Common myeloid progenitor, CD34-positive (primary cell): ENCODE measurements around the gene MKRN1.
A peak's percentile ranks its signal among the peaks of the same experiment; 100 is the strongest.
"Not testable (repeated sequence)": the region's sequence is repeated elsewhere in the genome, so short reads cannot be mapped to it uniquely, and the experiment has no call there.

Source experiments
- CTCF ChIA-PET: fragments of 350-600 bp; sonication (Branson Sonifier 250); formaldehyde crosslinking; loops from one replicate; lab custom pipeline; 2021; ENCODE audit warnings: antibody characterized with exemption; lab: Charles Lee
- POLR2A ChIA-PET: fragments of 350-600 bp; sonication (Branson Sonifier 250); formaldehyde crosslinking; loops from one replicate; lab custom pipeline; 2021; ENCODE audit warnings: antibody characterized with exemption; lab: Charles Lee
- DNase-seq, 3 donors: peaks; one replicate each; pipeline versions ENCODE4 v3.0.0 to v3.0.0-alpha.2; 2013
- H3K27ac ChIP-seq, 2 experiments: 1 replicate in 1 of 2; 2 replicates in 1 of 2; pipeline ENCODE4 v1.7.0; 2013; ENCODE audit warnings: inconsistent platforms in 2 of 2, low read length in 2 of 2, mild to moderate bottlenecking in 2 of 2, low read depth in 1 of 2, moderate library complexity in 1 of 2; ENCODE audit not compliant: severe bottlenecking in 2 of 2, insufficient read depth in 1 of 2, poor library complexity in 1 of 2
- H3K27me3 ChIP-seq, 5 experiments: replicated peaks in 2 of 5; 1 replicate in 3 of 5; 2 replicates in 2 of 5; pipeline versions ENCODE4 v1.6.1 to v1.7.0; 2013; ENCODE audit warnings: low read length in 4 of 5, mild to moderate bottlenecking in 2 of 5, moderate library complexity in 2 of 5, inconsistent platforms in 1 of 5; ENCODE audit not compliant: insufficient read depth in 5 of 5, control insufficient read depth in 4 of 5
- H3K36me3 ChIP-seq, 4 experiments: 1 replicate in 2 of 4; 2 replicates in 2 of 4; pipeline versions ENCODE4 v1.6.1 to v1.7.0; 2013; ENCODE audit warnings: low read length in 3 of 4, control low read depth in 1 of 4, mild to moderate bottlenecking in 1 of 4; ENCODE audit not compliant: control insufficient read depth in 4 of 4, insufficient read depth in 4 of 4
- H3K4me1 ChIP-seq, 4 experiments: 1 replicate in 3 of 4; 2 replicates in 1 of 4; pipeline versions ENCODE4 v1.6.1 to v1.7.1; 2013; ENCODE audit warnings: low read length in 3 of 4, mild to moderate bottlenecking in 3 of 4, control low read depth in 1 of 4, inconsistent platforms in 1 of 4, moderate library complexity in 1 of 4; ENCODE audit not compliant: control insufficient read depth in 4 of 4, insufficient read depth in 4 of 4; ENCODE audit errors: control extremely low read depth in 1 of 4
- H3K4me3 ChIP-seq, 7 experiments: 1 replicate in 4 of 7; 2 replicates in 3 of 7; pipeline versions ENCODE4 v1.5.1 to v1.7.0; 2013; ENCODE audit warnings: mild to moderate bottlenecking in 7 of 7, low read length in 6 of 7, moderate library complexity in 6 of 7, inconsistent platforms in 2 of 7, low read depth in 2 of 7, control low read depth in 1 of 7; ENCODE audit not compliant: insufficient read depth in 4 of 7, control insufficient read depth in 1 of 7; ENCODE audit errors: extremely low read depth in 1 of 7
- H3K9me3 ChIP-seq, 5 experiments: 1 replicate in 4 of 5; 2 replicates in 1 of 5; pipeline versions ENCODE4 v1.6.1 to v1.7.1; 2013; ENCODE audit warnings: low read length in 4 of 5, mild to moderate bottlenecking in 2 of 5, inconsistent platforms in 1 of 5, low read depth in 1 of 5, moderate library complexity in 1 of 5; ENCODE audit not compliant: control insufficient read depth in 4 of 5, insufficient read depth in 2 of 5; ENCODE audit errors: control extremely low read depth in 1 of 5
- WGBS: methylation state at CpG from one replicate; pipeline ENCODE4 v1.1.5; 2013; ENCODE audit not compliant: insufficient coverage; 5-methylcytosine and 5-hydroxymethylcytosine counted together

Gene MKRN1

DNA sequence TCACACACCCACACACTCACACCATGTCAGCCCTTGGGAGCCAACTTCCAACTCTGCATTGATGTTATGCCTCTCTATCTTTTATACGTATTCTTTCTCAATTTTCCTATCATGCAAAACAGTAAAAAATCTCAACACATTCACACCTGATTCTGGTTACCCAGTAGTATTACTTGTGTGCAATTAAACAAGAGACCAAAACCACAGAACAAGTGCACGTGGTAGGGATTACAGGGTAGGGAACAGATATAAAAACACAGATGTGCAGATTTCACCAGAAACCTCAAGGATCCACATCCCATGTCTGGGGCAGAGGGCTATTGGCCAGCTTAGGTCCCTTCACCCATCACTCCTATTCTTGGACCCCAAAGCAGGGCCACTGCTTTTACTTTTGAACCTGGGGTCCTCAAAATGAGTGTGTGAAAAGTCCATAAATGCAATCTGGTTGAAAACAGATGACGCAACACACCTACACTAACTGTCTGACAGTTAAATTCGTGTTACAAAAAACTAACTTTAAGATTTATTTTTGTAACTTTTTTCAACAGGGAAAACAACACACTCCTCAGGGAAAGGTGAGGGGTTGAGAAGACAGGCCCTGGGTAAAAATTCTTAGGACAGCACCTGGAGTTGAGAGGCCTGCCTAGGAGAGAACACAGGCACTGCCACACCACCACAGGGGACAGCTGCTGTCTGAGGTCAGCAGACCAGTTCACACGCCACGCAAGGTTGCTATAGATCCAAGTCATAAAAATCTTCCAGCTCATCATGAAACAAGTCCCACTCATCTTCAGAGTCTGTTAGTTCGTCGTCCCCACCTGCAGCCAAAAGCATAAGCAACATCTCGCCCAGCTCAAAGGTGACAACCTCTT lies 25.3 kb downstream of the MKRN1 start:
- POLR2A ChIA-PET, result not testable (repeated sequence)
- peaks cover 24 to 57% (median 39%) of the 10 kb centered on the region in 4 experiments for H3K36me3 ChIP-seq
- 89% methylated on average over 7 of the region's 9 CpGs for WGBS

GRCh38 chr7:140453273-140453672 lies 26.0 kb downstream of the MKRN1 start:
- H3K36me3 ChIP-seq, result peaks cover 17 to 50% (median 35%) of the 10 kb centered on the region in 4 experiments
- CTCF ChIA-PET, result no interaction called here
- H3K4me1 ChIP-seq, result peaks cover 0 to 11% (median 8%) of the 10 kb centered on the region in 4 experiments
- POLR2A ChIA-PET, result no interaction called here
- no peak overlapping the region for H3K4me3 ChIP-seq
- H3K27me3 ChIP-seq, result no peaks in the 10 kb centered on the region
- 100% methylated on average over 2 of the region's 4 CpGs for WGBS
- no peak overlapping the region for H3K27ac ChIP-seq
- H3K9me3 ChIP-seq, result no peaks in the 10 kb centered on the region
- DNase-seq, result no peak

More for the DNA sequence above, 25.3 kb downstream of the MKRN1 start:
- H3K4me3 ChIP-seq, H3K27me3 ChIP-seq, H3K27ac ChIP-seq, CTCF ChIA-PET, H3K9me3 ChIP-seq, DNase-seq: not testable (repeated sequence)
- peaks cover 0 to 11% (median 8%) of the 10 kb centered on the region in 4 experiments for H3K4me1 ChIP-seq

- peaks cover 0 to 11% (median 8%) of the 10 kb centered on the region in 4 experiments for H3K4me1 ChIP-seq
- no peak overlapping the region for H3K27ac ChIP-seq
- DNase-seq, result no peak
- POLR2A ChIA-PET, result no interaction called here
- H3K27me3 ChIP-seq, result no peaks in the 10 kb centered on the region
- no peaks in the 10 kb centered on the region for H3K9me3 ChIP-seq
- peaks cover 16 to 37% (median 25%) of the 10 kb centered on the region in 4 experiments for H3K36me3 ChIP-seq
- CTCF ChIA-PET, result interaction anchor here (1.1 kb wide), 1 partner anchor 12 kb away, joined by 3 read pairs; no protein-coding TSS in a partner anchor
- H3K4me3 ChIP-seq, result no peak overlapping the region
- WGBS, result 88% methylated on average over 1 of the region's 1 CpG
These were observed 27.6 kb downstream of the MKRN1 start for GRCh38 chr7:140451716-140452115.

DNA sequence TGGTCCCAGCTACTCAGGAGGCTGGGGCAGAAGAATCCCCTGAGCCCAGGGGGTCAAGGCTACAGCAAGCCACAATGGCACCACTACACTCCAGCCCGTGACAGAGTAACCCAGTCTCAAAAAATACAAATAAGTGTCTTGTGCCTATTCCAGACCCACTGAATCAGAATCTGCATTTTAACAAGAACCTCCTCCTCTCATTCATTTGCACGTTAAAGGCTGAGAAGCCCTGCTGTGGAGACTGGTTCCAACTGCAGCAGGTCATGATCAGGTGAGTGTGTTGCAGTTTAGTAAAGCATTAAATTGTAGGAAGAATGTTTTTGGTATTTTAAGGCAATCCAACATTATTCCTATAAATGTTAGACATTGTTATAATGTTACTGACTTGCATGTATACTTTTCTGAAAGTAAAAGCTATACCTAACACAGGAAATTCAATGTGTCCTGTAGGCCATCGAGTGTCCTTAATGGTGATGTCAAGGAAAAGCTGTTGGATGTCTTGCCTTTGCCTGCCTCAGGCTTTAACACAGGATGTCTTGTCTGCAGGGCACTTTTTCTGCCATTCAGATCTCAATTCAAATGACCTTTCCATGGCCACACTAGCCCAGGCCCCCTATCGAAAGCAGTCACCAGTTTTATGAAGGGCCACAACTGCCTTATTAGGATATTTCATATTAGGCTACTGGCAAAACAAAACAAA lies 30.4 kb downstream of the MKRN1 start:
- H3K9me3 ChIP-seq, result no peaks in the 10 kb centered on the region
- POLR2A ChIA-PET, result no interaction called here
- no peaks in the 10 kb centered on the region for H3K27me3 ChIP-seq
- DNase-seq, result no peak
- no peak overlapping the region for H3K27ac ChIP-seq
- H3K4me3 ChIP-seq, result no peak overlapping the region
- H3K4me1 ChIP-seq, result peaks cover 0 to 11% (median 8%) of the 10 kb centered on the region in 4 experiments
- peaks cover 3 to 9% (median 5%) of the 10 kb centered on the region in 4 experiments for H3K36me3 ChIP-seq
- CTCF ChIA-PET, result interaction anchor here (0.6 to 1.2 kb wide), 2 partner anchors 9 to 16 kb away, joined by 3 read pairs; no protein-coding TSS in a partner anchor
- WGBS, result 100% methylated on average over 1 of the region's 4 CpGs

- POLR2A ChIA-PET, result no interaction called here
- DNase-seq, result peak in 1 of 3 donors; percentile 8
- Histone ChIP-seq H3K4me1 (peaks cover 0 to 11% (median 8%) of the 10 kb centered on the region in 4 experiments), H3K9me3 (no peaks in the 10 kb centered on the region), H3K27me3 (no peaks in the 10 kb centered on the region), H3K27ac (no peak overlapping the region), H3K36me3 (peaks cover 0 to 6% (median 3%) of the 10 kb centered on the region in 4 experiments), H3K4me3 (no peak overlapping the region)
- CTCF ChIA-PET, result interaction anchor here (0.9 to 1.0 kb wide), 2 partner anchors 40 to 72 kb away, joined by 3 read pairs; no protein-coding TSS in a partner anchor
- 95% methylated on average over 4 of the region's 7 CpGs for WGBS
These were observed 31.5 kb downstream of the MKRN1 start for GRCh38 chr7:140447841-140448240.

DNA sequence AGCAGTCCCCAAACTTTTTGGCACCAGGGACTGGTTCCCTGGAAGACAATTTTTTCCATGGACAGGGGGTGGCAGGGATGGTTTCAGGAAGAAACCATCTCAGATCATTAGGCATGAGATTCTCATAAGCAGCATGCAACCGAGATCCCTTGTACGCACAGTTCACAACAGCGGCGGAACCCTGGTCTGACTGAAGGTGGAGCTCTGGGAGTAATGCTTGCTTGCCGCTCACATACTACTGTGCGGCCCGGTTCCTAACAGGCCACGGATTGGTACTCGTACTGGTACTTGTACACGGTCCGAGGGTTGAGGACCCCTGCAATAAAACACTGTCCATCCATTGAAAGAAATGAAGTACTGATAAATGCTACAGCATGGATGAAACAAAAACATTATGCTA lies 32.8 kb downstream of the MKRN1 start:
- DNase-seq, result no peak
- POLR2A ChIA-PET, result no interaction called here
- peaks cover 0 to 11% (median 8%) of the 10 kb centered on the region in 4 experiments for H3K4me1 ChIP-seq
- no peaks in the 10 kb centered on the region for H3K9me3 ChIP-seq
- H3K36me3 ChIP-seq, result peaks cover 0 to 2% (median 0%) of the 10 kb centered on the region in 4 experiments
- no peak overlapping the region for H3K4me3 ChIP-seq
- CTCF ChIA-PET, result no interaction called here
- no peak overlapping the region for H3K27ac ChIP-seq
- no peaks in the 10 kb centered on the region for H3K27me3 ChIP-seq
- WGBS, result 99% methylated on average over 10 of the region's 11 CpGs
